GM19035 (cell line): ENCODE measurements around the gene COL28A1.
"Not testable (repeated sequence)": the region's sequence is repeated elsewhere in the genome, so short reads cannot be mapped to it uniquely, and the experiment has no call there.

Experiments used
- ATAC-seq: cut with Tn5 transposase; IDR thresholded peaks from one replicate; pipeline ENCODE4 v1.9.1; 2021; ENCODE audit not compliant: unreplicated experiment

Gene COL28A1

GRCh38 chr7:7562736-7563135 is 27.1 kb upstream of the COL28A1 start:
- no peak for ATAC-seq

GRCh38 chr7:7561591-7561990 is 25.9 kb upstream of the COL28A1 start:
- not testable (repeated sequence) for ATAC-seq

- no peak for ATAC-seq
Measured at GRCh38 chr7:7557252-7557651, 21.6 kb upstream of the COL28A1 start.

GRCh38 chr7:7556852-7557251 is 21.2 kb upstream of the COL28A1 start:
- ATAC-seq: no peak

GRCh38 chr7:7554649-7555575 is 19.2 kb upstream of the COL28A1 start:
- no peak for ATAC-seq

- no peak for ATAC-seq
Measured at GRCh38 chr7:7554021-7554432, 18.4 kb upstream of the COL28A1 start.

GRCh38 chr7:7553386-7553785 is 17.7 kb upstream of the COL28A1 start:
- ATAC-seq: no peak

- ATAC-seq: no peak
Measured at GRCh38 chr7:7552199-7552598, 16.5 kb upstream of the COL28A1 start.

- no peak for ATAC-seq
Measured at GRCh38 chr7:7550663-7551062, 15.0 kb upstream of the COL28A1 start.

GRCh38 chr7:7548407-7548806 is 12.7 kb upstream of the COL28A1 start:
- no peak for ATAC-seq

GRCh38 chr7:7542251-7542835 is 6.7 kb upstream of the COL28A1 start:
- no peak for ATAC-seq

- ATAC-seq: no peak
Measured at GRCh38 chr7:7539711-7540110, 4.0 kb upstream of the COL28A1 start.

- ATAC-seq: no peak
Measured at GRCh38 chr7:7539152-7539551, 3.5 kb upstream of the COL28A1 start.

GRCh38 chr7:7537711-7538110 is 2.0 kb upstream of the COL28A1 start:
- no peak for ATAC-seq

- ATAC-seq: no peak
Measured at GRCh38 chr7:7536396-7537019, 835 bp upstream of the COL28A1 start.

- ATAC-seq: no peak
Measured at GRCh38 chr7:7533831-7534430, 1.7 kb downstream of the COL28A1 start.

- no peak for ATAC-seq
Measured at GRCh38 chr7:7529328-7529727, 6.3 kb downstream of the COL28A1 start.

- ATAC-seq: no peak
Measured at GRCh38 chr7:7527047-7527446, 8.6 kb downstream of the COL28A1 start.

- no peak for ATAC-seq
Measured at GRCh38 chr7:7526006-7526405, 9.7 kb downstream of the COL28A1 start.

- no peak for ATAC-seq
Measured at GRCh38 chr7:7524121-7524520, 11.6 kb downstream of the COL28A1 start.

- no peak for ATAC-seq
Measured at GRCh38 chr7:7522421-7522820, 13.3 kb downstream of the COL28A1 start.

GRCh38 chr7:7521259-7521658 is 14.4 kb downstream of the COL28A1 start:
- ATAC-seq: no peak
